Measurements from ENCODE around the gene FLT4. TPM values are rescaled to one million over a fixed set of nuclear protein-coding genes. Genes with fewer than 3 reads are reported as not detected.

Gene FLT4
- total RNA-seq, 1 donor from 2014 or later, result 7.2 TPM

- no peaks in the 10 kb centered on the region for H3K79me2 ChIP-seq (ENCODE audit: insufficient read depth, low read length)
- no peaks in the 10 kb centered on the region for H3K4me1 ChIP-seq (ENCODE audit: insufficient read depth, low read length)
Measured at GRCh38 chr5:180692429-180692828, 43.0 kb upstream of the FLT4 start.

GRCh38 chr5:180691046-180691445 is 41.6 kb upstream of the FLT4 start:
- Histone ChIP-seq H4K20me1 (ENCODE audit: insufficient read depth, low read length) (no peaks in the 10 kb centered on the region), H3K27me3 (ENCODE audit: insufficient read depth, low read length) (peaks cover 4% of the 10 kb centered on the region), H3K4me3 (ENCODE audit: insufficient read depth, low read depth, low read length) (no peak overlapping the region), H3K9me3 (ENCODE audit: insufficient read depth, low read depth, low read length) (peaks cover 2% of the 10 kb centered on the region), H3K4me2 (ENCODE audit: low read length) (no peak overlapping the region), H2AFZ (ENCODE audit: low read depth, low read length) (no peak overlapping the region), H3K36me3 (ENCODE audit: insufficient read depth, low read length) (no peaks in the 10 kb centered on the region), H3K4me1 (ENCODE audit: insufficient read depth, low read length) (no peaks in the 10 kb centered on the region), H3K79me2 (ENCODE audit: insufficient read depth, low read length) (no peaks in the 10 kb centered on the region), H3K9ac (ENCODE audit: low read length) (no peak overlapping the region), H3K27ac (ENCODE audit: low read depth, low read length) (no peak overlapping the region)
- H3K4me3 Mint-ChIP-seq (ENCODE audit: unreplicated experiment), result no peak overlapping the region
- H3K27ac Mint-ChIP-seq (ENCODE audit: unreplicated experiment), result no peak overlapping the region
- TF ChIP-seq CTCF (IDR thresholded peaks at IDR 0.05; ENCODE audit: insufficient read depth, low read depth, low read length) (no peak), EZH2 (IDR thresholded peaks at IDR 0.05; ENCODE audit: insufficient read depth, low read length) (no peak)
- peaks cover 6% of the 10 kb centered on the region for H3K9me3 Mint-ChIP-seq (ENCODE audit: unreplicated experiment)
- H3K4me1 Mint-ChIP-seq (ENCODE audit: low read depth, unreplicated experiment), result peaks cover 5% of the 10 kb centered on the region
- FAIRE-seq (no peak), DNase-seq (ENCODE audit: low read depth) (no peak)
- no peaks in the 10 kb centered on the region for H3K36me3 Mint-ChIP-seq (ENCODE audit: low read depth, unreplicated experiment)
- H3K27me3 Mint-ChIP-seq (ENCODE audit: low read depth, unreplicated experiment), result peaks cover 24% of the 10 kb centered on the region

More at GRCh38 chr5:180692429-180692828, 43.0 kb upstream of the FLT4 start:
- H3K27me3 Mint-ChIP-seq (ENCODE audit: low read depth, unreplicated experiment), result peaks cover 21% of the 10 kb centered on the region
- no peak overlapping the region for H3K4me3 ChIP-seq (ENCODE audit: insufficient read depth, low read depth, low read length)
- H3K4me1 Mint-ChIP-seq (ENCODE audit: low read depth, unreplicated experiment), result peaks cover 5% of the 10 kb centered on the region
- DNase-seq (ENCODE audit: low read depth), result no peak
- no peaks in the 10 kb centered on the region for H3K36me3 ChIP-seq (ENCODE audit: insufficient read depth, low read length)
- no peaks in the 10 kb centered on the region for H3K36me3 Mint-ChIP-seq (ENCODE audit: low read depth, unreplicated experiment)
- no peak for FAIRE-seq
- H3K27me3 ChIP-seq (ENCODE audit: insufficient read depth, low read length), result peaks cover 4% of the 10 kb centered on the region
- no peak overlapping the region for H3K9ac ChIP-seq (ENCODE audit: low read length)
- no peaks in the 10 kb centered on the region for H4K20me1 ChIP-seq (ENCODE audit: insufficient read depth, low read length)
- no peak overlapping the region for H3K4me3 Mint-ChIP-seq (ENCODE audit: unreplicated experiment)
- no peak overlapping the region for H2AFZ ChIP-seq (ENCODE audit: low read depth, low read length)
- H3K4me2 ChIP-seq (ENCODE audit: low read length), result no peak overlapping the region
- no peak overlapping the region for H3K27ac ChIP-seq (ENCODE audit: low read depth, low read length)
- TF ChIP-seq CTCF (IDR thresholded peaks at IDR 0.05; ENCODE audit: insufficient read depth, low read depth, low read length) (no peak), EZH2 (IDR thresholded peaks at IDR 0.05; ENCODE audit: insufficient read depth, low read length) (no peak)
- no peak overlapping the region for H3K27ac Mint-ChIP-seq (ENCODE audit: unreplicated experiment)
- peaks cover 7% of the 10 kb centered on the region for H3K9me3 Mint-ChIP-seq (ENCODE audit: unreplicated experiment)
- H3K9me3 ChIP-seq (ENCODE audit: insufficient read depth, low read depth, low read length), result peaks cover 2% of the 10 kb centered on the region

DNA sequence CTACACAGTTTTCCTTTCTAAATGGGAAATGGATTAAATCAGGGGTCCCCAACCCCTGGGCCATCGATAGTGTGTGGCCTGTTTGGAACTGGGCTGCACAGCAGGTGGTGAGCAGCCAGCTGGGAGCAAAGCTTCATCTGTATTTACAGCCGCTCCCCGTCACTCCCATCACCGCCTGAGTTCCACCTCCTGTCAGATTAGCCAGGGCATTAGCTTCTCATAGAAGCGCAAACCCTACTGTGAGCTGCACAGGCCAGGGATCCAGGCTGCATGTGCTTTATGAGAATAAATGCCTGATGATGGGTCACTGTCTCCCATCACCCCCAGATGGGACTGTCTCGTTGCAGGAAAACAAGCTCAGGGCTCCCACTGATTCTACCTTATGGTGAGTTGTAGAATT is 41.2 kb upstream of the FLT4 start:
- Mint-ChIP-seq H3K27ac (ENCODE audit: unreplicated experiment) (no peak overlapping the region), H3K9me3 (ENCODE audit: unreplicated experiment) (peaks cover 3% of the 10 kb centered on the region), H3K4me3 (ENCODE audit: unreplicated experiment) (no peak overlapping the region), H3K36me3 (ENCODE audit: low read depth, unreplicated experiment) (no peaks in the 10 kb centered on the region), H3K27me3 (ENCODE audit: low read depth, unreplicated experiment) (peaks cover 29% of the 10 kb centered on the region), H3K4me1 (ENCODE audit: low read depth, unreplicated experiment) (peaks cover 5% of the 10 kb centered on the region)
- Histone ChIP-seq H3K4me2 (ENCODE audit: low read length) (no peak overlapping the region), H3K79me2 (ENCODE audit: insufficient read depth, low read length) (no peaks in the 10 kb centered on the region), H3K4me1 (ENCODE audit: insufficient read depth, low read length) (no peaks in the 10 kb centered on the region), H3K27ac (ENCODE audit: low read depth, low read length) (no peak overlapping the region), H2AFZ (ENCODE audit: low read depth, low read length) (no peak overlapping the region), H3K9ac (ENCODE audit: low read length) (no peak overlapping the region), H3K4me3 (ENCODE audit: insufficient read depth, low read depth, low read length) (no peak overlapping the region), H3K9me3 (ENCODE audit: insufficient read depth, low read depth, low read length) (peaks cover 2% of the 10 kb centered on the region), H3K36me3 (ENCODE audit: insufficient read depth, low read length) (no peaks in the 10 kb centered on the region), H4K20me1 (ENCODE audit: insufficient read depth, low read length) (no peaks in the 10 kb centered on the region), H3K27me3 (ENCODE audit: insufficient read depth, low read length) (peaks cover 4% of the 10 kb centered on the region)
- TF ChIP-seq CTCF (IDR thresholded peaks at IDR 0.05; ENCODE audit: insufficient read depth, low read depth, low read length), result no peak
- no peak for TF ChIP-seq EZH2 (IDR thresholded peaks at IDR 0.05; ENCODE audit: insufficient read depth, low read length)
- no peak for DNase-seq (ENCODE audit: low read depth)
- no peak for FAIRE-seq

Data from astrocyte (in vitro differentiated cells and primary cell).